Liver (tissue), 9 donors: ENCODE results near the gene ACSS2. TPM values are rescaled to one million over a fixed set of nuclear protein-coding genes. Genes with fewer than 3 reads are reported as not detected.

Experiments
- DNase-seq: peaks from one replicate; pipeline ENCODE4 v3.0.0-alpha.2; 2017; ENCODE audit warnings: low spot score
- H3K27ac ChIP-seq, 2 donors: one replicate each; pipeline ENCODE4 v1.7.0; 2013; ENCODE audit warnings: inconsistent platforms in 2 of 2, low read length in 2 of 2, control low read depth in 1 of 2, low read depth in 1 of 2, mild to moderate bottlenecking in 1 of 2
- H3K27me3 ChIP-seq, 4 donors: one replicate each; pipeline versions ENCODE4 v1.6.1 to v1.7.0; 2013; ENCODE audit warnings: low read length in 3 of 4, inconsistent platforms in 1 of 4, mild to moderate bottlenecking in 1 of 4, moderate library complexity in 1 of 4; ENCODE audit not compliant: control insufficient read depth in 4 of 4, insufficient read depth in 4 of 4
- H3K36me3 ChIP-seq, 4 donors: one replicate each; pipeline versions ENCODE4 v1.6.1 to v1.7.0; 2013; ENCODE audit warnings: low read length in 3 of 4, mild to moderate bottlenecking in 3 of 4, low read depth in 1 of 4, moderate library complexity in 1 of 4; ENCODE audit not compliant: control insufficient read depth in 4 of 4, insufficient read depth in 3 of 4
- H3K4me1 ChIP-seq, 4 donors: one replicate each; pipeline versions ENCODE4 v1.6.1 to v1.7.0; 2013; ENCODE audit warnings: low read length in 3 of 4, mild to moderate bottlenecking in 3 of 4, moderate library complexity in 1 of 4; ENCODE audit not compliant: control insufficient read depth in 4 of 4, insufficient read depth in 4 of 4
- H3K4me3 ChIP-seq, 3 donors: one replicate each; pipeline versions ENCODE4 v1.6.1 to v1.7.0; 2013; ENCODE audit warnings: low read length in 3 of 3, control low read depth in 1 of 3, low read depth in 1 of 3, mild to moderate bottlenecking in 1 of 3
- H3K9ac ChIP-seq, 2 donors: one replicate each; pipeline ENCODE4 v1.7.0; 2013; ENCODE audit warnings: low read length in 2 of 2, mild to moderate bottlenecking in 2 of 2, moderate library complexity in 2 of 2, control low read depth in 1 of 2, low read depth in 1 of 2
- H3K9me3 ChIP-seq, 4 donors: one replicate each; pipeline versions ENCODE4 v1.6.1 to v1.7.0; 2013; ENCODE audit warnings: low read length in 3 of 4; ENCODE audit not compliant: control insufficient read depth in 4 of 4
- EGR1 ChIP-seq, 2 donors: IDR thresholded peaks; 2 replicates each; pipeline ENCODE4 v1.6.1; 2016 to 2018; ENCODE audit warnings: antibody characterized with exemption in 2 of 2, low read depth in 2 of 2
- FOXA1 ChIP-seq: IDR thresholded peaks from 2 replicates; pipeline ENCODE4 v1.6.1; 2016; ENCODE audit warnings: antibody characterized with exemption
- FOXA2 ChIP-seq: IDR thresholded peaks from 2 replicates; pipeline ENCODE4 v1.6.1; 2016; ENCODE audit warnings: antibody characterized with exemption
- HNF4A ChIP-seq, 2 donors: conservative IDR thresholded peaks; 2 replicates each; pipeline ENCODE4 v1.6.1; 2016; ENCODE audit warnings: antibody characterized with exemption in 2 of 2, mild to moderate bottlenecking in 2 of 2
- HNF4G ChIP-seq: IDR thresholded peaks from 2 replicates; pipeline ENCODE4 v1.6.1; 2016; ENCODE audit warnings: antibody characterized with exemption
- JUND ChIP-seq, 2 donors: IDR thresholded peaks; 2 replicates each; pipeline ENCODE4 v1.6.1; 2016; ENCODE audit warnings: antibody characterized with exemption in 2 of 2
- NR2F2 ChIP-seq: IDR thresholded peaks from 2 replicates; pipeline ENCODE4 v1.6.1; 2016; ENCODE audit warnings: antibody characterized with exemption
- RAD21 ChIP-seq, 2 donors: IDR thresholded peaks; 2 replicates each; pipeline ENCODE4 v1.6.1; 2016; ENCODE audit warnings: antibody characterized with exemption in 2 of 2, mild to moderate bottlenecking in 2 of 2
- RXRA ChIP-seq, 2 donors: IDR thresholded peaks; 2 replicates each; pipeline ENCODE4 v1.6.1; 2017 to 2018; ENCODE audit warnings: antibody characterized with exemption in 2 of 2, mild to moderate bottlenecking in 1 of 2
- SP1 ChIP-seq: IDR thresholded peaks from 2 replicates; pipeline ENCODE4 v1.6.1; 2018; ENCODE audit warnings: antibody characterized with exemption, mild to moderate bottlenecking
- TAF1 ChIP-seq: conservative IDR thresholded peaks from 2 replicates; pipeline ENCODE4 v1.6.1; 2016; ENCODE audit warnings: antibody characterized with exemption, mild to moderate bottlenecking
- YY1 ChIP-seq: IDR thresholded peaks from 2 replicates; pipeline ENCODE4 v1.6.1; 2016; ENCODE audit warnings: antibody characterized with exemption, mild to moderate bottlenecking
- WGBS: extraction: QIAGEN DNeasy Blood & Tissue Kit; methylation state at CpG from one replicate; pipeline ENCODE4 v1.1.7; 2013; 5-methylcytosine and 5-hydroxymethylcytosine counted together
- polyA plus RNA-seq, 2 donors: library from polyadenylated mRNA; stranded (reverse) in 1 of 2; unstranded in 1 of 2; fragments of 200-250 nt in 1 of 2; fragments of >200 nt in 1 of 2; fragmentation: Nextera tagmentation in 1 of 2; extraction: Ambion mirVana in 1 of 2; gene quantifications; one replicate each; pipeline versions ENCODE4 v1.2.1 to v1.2.3, GENCODE V29; 2013 to 2015
- total RNA-seq, 2 donors: library from RNA; depleted of rRNA; stranded (reverse); fragments of >200 nt; gene quantifications; one replicate each; pipeline ENCODE4 v1.2.3, GENCODE V29; 2014
- TF ChIP-seq, protein P1 (sequence below): fragments of 150-350 bp; IDR thresholded peaks from 2 replicates; pipeline ENCODE4 v1.5.1; 2017; ENCODE audit warnings: improper control_type of control experiment, low read depth, low read length; ENCODE audit not compliant: missing input control
- TF ChIP-seq, protein P2 (sequence below): IDR thresholded peaks from 2 replicates; pipeline ENCODE4 v1.6.1; 2016; ENCODE audit warnings: antibody characterized with exemption, mild to moderate bottlenecking
- TF ChIP-seq, protein P3 (sequence below): IDR thresholded peaks from 2 replicates; pipeline ENCODE4 v1.6.1; 2016; ENCODE audit warnings: antibody characterized with exemption
- TF ChIP-seq, protein P4 (sequence below): IDR thresholded peaks from 2 replicates; pipeline ENCODE4 v1.6.1; 2016; ENCODE audit warnings: antibody characterized with exemption
- TF ChIP-seq, protein P5 (sequence below): IDR thresholded peaks from 2 replicates; pipeline ENCODE4 v1.6.1; 2016; ENCODE audit warnings: antibody characterized with exemption
- donor health status: healthy.
- donor health status: healthy.
- donor health status: healthy.
- donor health status: healthy.
- donor health status: healthy.

ACSS2 gene
- total and polyA plus RNA-seq, 4 donors, result 29.8 to 260 (median 80.0) TPM

DNA sequence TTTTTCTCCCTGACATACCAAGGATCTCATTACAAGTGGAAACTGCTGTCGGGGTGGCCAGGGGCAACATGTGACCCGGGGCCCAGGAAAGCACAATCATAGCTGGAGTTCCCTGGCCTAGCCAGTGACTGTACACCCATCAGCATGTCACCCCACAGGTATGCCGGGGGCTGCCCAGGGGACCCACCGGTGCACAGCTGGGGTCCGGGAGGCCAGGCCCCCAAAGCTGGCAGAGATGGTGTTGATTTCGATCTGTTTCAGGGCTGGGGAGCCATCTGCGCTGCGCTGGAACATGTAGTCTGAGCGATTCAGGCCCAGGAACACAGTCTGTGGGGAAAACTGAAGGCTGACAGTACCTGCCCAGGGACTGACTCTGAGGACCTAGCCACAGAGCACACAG lies 65.9 kb downstream of the ACSS2 start:
- peaks cover 0 to 3% (median under 1%) of the 10 kb centered on the region in 4 donors for H3K4me1 ChIP-seq
- 98% methylated on average over 9 of the region's 9 CpGs for WGBS
- no peak overlapping the region for H3K9ac ChIP-seq
- peaks cover 4 to 41% (median 13%) of the 10 kb centered on the region in 4 donors for H3K36me3 ChIP-seq
- TF ChIP-seq, protein P1, sequence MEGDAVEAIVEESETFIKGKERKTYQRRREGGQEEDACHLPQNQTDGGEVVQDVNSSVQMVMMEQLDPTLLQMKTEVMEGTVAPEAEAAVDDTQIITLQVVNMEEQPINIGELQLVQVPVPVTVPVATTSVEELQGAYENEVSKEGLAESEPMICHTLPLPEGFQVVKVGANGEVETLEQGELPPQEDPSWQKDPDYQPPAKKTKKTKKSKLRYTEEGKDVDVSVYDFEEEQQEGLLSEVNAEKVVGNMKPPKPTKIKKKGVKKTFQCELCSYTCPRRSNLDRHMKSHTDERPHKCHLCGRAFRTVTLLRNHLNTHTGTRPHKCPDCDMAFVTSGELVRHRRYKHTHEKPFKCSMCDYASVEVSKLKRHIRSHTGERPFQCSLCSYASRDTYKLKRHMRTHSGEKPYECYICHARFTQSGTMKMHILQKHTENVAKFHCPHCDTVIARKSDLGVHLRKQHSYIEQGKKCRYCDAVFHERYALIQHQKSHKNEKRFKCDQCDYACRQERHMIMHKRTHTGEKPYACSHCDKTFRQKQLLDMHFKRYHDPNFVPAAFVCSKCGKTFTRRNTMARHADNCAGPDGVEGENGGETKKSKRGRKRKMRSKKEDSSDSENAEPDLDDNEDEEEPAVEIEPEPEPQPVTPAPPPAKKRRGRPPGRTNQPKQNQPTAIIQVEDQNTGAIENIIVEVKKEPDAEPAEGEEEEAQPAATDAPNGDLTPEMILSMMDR, result no peak
- TF ChIP-seq EGR1 (IDR thresholded peaks at IDR 0.05; ENCODE audit: low read depth in 2 of 2) (no peak), RAD21 (IDR thresholded peaks at IDR 0.05) (no peak), NR2F2 (no peak)
- no peak overlapping the region for H3K27ac ChIP-seq
- H3K9me3 ChIP-seq, result no peaks in the 10 kb centered on the region
- H3K27me3 ChIP-seq, result no peaks in the 10 kb centered on the region
- DNase-seq, result no peak
- H3K4me3 ChIP-seq, result no peak overlapping the region

DNA sequence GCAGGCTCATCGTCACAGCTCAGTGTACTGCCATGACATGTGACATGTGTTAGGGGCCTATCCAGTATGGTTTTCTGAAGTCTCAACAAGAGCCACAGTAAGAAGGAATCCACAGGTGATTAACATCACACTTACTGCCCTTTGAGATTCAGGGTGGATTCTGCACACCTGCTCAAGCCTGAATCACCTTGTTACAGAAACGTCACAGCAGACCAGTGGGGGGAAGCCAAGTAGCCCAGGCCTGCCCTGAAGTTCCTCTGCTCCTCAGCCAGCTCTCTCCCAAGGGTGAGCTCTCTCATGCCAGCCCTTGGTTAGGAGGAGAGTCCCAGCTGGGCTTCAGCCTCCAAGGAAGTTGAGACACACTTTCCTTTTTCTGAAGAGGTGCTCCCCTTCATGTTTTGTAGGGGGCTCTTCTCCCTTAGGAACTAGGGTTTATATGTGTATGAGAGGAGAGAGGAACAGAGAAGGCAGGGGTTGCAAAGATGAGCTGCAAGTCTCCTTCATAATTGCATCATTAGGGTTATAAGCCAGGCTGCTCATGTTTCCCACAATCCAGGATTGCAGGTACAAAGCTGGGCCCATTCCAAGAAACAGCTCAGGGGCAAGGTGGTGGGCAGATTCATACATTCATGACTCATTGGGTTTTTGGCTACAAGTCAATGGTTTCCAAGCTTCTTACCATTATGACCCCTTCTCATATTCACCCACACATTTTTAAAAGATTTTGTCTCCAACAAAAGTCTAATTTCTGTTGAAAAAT lies 67.6 kb downstream of the ACSS2 start:
- H3K36me3 ChIP-seq, result peaks cover 4 to 41% (median 12%) of the 10 kb centered on the region in 4 donors
- no peaks in the 10 kb centered on the region for H3K9me3 ChIP-seq
- peaks cover 0 to 2% (median under 1%) of the 10 kb centered on the region in 4 donors for H3K4me1 ChIP-seq
- H3K9ac ChIP-seq, result no peak overlapping the region
- no peak overlapping the region for H3K4me3 ChIP-seq
- H3K27me3 ChIP-seq, result no peaks in the 10 kb centered on the region
- WGBS, result 89% methylated on average over 2 of the region's 2 CpGs
- no peak for DNase-seq
- TF ChIP-seq SP1, result no peak
- no peak for TF ChIP-seq HNF4G
- TF ChIP-seq, protein P2, sequence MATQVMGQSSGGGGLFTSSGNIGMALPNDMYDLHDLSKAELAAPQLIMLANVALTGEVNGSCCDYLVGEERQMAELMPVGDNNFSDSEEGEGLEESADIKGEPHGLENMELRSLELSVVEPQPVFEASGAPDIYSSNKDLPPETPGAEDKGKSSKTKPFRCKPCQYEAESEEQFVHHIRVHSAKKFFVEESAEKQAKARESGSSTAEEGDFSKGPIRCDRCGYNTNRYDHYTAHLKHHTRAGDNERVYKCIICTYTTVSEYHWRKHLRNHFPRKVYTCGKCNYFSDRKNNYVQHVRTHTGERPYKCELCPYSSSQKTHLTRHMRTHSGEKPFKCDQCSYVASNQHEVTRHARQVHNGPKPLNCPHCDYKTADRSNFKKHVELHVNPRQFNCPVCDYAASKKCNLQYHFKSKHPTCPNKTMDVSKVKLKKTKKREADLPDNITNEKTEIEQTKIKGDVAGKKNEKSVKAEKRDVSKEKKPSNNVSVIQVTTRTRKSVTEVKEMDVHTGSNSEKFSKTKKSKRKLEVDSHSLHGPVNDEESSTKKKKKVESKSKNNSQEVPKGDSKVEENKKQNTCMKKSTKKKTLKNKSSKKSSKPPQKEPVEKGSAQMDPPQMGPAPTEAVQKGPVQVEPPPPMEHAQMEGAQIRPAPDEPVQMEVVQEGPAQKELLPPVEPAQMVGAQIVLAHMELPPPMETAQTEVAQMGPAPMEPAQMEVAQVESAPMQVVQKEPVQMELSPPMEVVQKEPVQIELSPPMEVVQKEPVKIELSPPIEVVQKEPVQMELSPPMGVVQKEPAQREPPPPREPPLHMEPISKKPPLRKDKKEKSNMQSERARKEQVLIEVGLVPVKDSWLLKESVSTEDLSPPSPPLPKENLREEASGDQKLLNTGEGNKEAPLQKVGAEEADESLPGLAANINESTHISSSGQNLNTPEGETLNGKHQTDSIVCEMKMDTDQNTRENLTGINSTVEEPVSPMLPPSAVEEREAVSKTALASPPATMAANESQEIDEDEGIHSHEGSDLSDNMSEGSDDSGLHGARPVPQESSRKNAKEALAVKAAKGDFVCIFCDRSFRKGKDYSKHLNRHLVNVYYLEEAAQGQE, result no peak
- no peak for TF ChIP-seq FOXA2
- TF ChIP-seq FOXA1, result no peak
- TF ChIP-seq YY1, result no peak
- TF ChIP-seq EGR1 (IDR thresholded peaks at IDR 0.05; ENCODE audit: low read depth in 2 of 2), result no peak
- no peak for TF ChIP-seq HNF4A (conservative IDR thresholded peaks at IDR 0.05)
- TF ChIP-seq, protein P3, sequence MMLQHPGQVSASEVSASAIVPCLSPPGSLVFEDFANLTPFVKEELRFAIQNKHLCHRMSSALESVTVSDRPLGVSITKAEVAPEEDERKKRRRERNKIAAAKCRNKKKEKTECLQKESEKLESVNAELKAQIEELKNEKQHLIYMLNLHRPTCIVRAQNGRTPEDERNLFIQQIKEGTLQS, result no peak
- no peak for TF ChIP-seq NR2F2
- TF ChIP-seq, protein P4, sequence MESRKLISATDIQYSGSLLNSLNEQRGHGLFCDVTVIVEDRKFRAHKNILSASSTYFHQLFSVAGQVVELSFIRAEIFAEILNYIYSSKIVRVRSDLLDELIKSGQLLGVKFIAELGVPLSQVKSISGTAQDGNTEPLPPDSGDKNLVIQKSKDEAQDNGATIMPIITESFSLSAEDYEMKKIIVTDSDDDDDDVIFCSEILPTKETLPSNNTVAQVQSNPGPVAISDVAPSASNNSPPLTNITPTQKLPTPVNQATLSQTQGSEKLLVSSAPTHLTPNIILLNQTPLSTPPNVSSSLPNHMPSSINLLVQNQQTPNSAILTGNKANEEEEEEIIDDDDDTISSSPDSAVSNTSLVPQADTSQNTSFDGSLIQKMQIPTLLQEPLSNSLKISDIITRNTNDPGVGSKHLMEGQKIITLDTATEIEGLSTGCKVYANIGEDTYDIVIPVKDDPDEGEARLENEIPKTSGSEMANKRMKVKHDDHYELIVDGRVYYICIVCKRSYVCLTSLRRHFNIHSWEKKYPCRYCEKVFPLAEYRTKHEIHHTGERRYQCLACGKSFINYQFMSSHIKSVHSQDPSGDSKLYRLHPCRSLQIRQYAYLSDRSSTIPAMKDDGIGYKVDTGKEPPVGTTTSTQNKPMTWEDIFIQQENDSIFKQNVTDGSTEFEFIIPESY, result no peak
- TF ChIP-seq, protein P1, result no peak
- no peak for TF ChIP-seq RAD21 (IDR thresholded peaks at IDR 0.05)
- TF ChIP-seq TAF1, result no peak
- TF ChIP-seq, protein P5, sequence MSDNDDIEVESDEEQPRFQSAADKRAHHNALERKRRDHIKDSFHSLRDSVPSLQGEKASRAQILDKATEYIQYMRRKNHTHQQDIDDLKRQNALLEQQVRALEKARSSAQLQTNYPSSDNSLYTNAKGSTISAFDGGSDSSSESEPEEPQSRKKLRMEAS, result no peak
- TF ChIP-seq JUND (IDR thresholded peaks at IDR 0.05), result no peak
- no peak for TF ChIP-seq RXRA (IDR thresholded peaks at IDR 0.05)
- H3K27ac ChIP-seq, result no peak overlapping the region
